Heart left ventricle (tissue), 13 donors: ENCODE data around the gene RAD51B.

Experiments
- CTCF ChIP-seq, 12 donors: fragments of 200-600 bp; sonication (generic) in 4 of 12; IDR thresholded peaks; one replicate each; pipeline versions ENCODE4 v1.5.0 to v1.8.0; 2018 to 2022; ENCODE audit warnings: antibody characterized with exemption in 12 of 12, mild to moderate bottlenecking in 5 of 12
- POLR2A ChIP-seq, 2 donors: fragments of 450-650 bp; IDR thresholded peaks; one replicate each; pipeline ENCODE4 v1.6.1; 2017; ENCODE audit warnings: antibody characterized with exemption in 2 of 2, mild to moderate bottlenecking in 2 of 2, moderate library complexity in 2 of 2
- donor health status: ischemic (EF 13 %, LVEDD 7.1; RV severe dilation, severe dysfunction).
- donor health status: DM: no; HTN: yes; CAD: no.
- donor health status: DM: no; HTN: no; CAD: no.
- donor health status: ischemic (EF 25% LVEDD 6.9; RV normal size, moderate dysfunction).
- donor health status: ischemic (EF 25% LVEDD 5.7; RV mildly dilated, moderate dysfunction).
- donor health status: ischemic (EF 35%, LVEDD 5.7; RV mildly dilated, moderate dysfunction).
- donor health status: nonischemic (EF 11% LVEDD 7.7; RV severe dilation, severe dysfunction).
- donor health status: DM: yes; HTN: yes; CAD: no.
- donor health status: PGD.
- donor health status: ischemic (EF 29% LVEDD 5.4; RV normal size, mild dysfunction).
- donor health status: nonischemic (EF 23%, LVEDD 6.1; RV moderate dilation, normal function).

- no peak for TF ChIP-seq CTCF (IDR thresholded peaks at IDR 0.05)
- TF ChIP-seq POLR2A (IDR thresholded peaks at IDR 0.05): no peak
Observed at GRCh38 chr14:68340262-68340661, 520.7 kb downstream of the RAD51B start.
